Upper lobe of left lung (tissue), 6 donors: ENCODE measurements around the gene TMEM184B. TPM values are rescaled to one million over a fixed set of nuclear protein-coding genes. Genes with fewer than 3 reads are reported as not detected.

Experiments
- ATAC-seq, 2 donors: fragments of 200-7000 bp; cut with Tn5 transposase; one replicate each; pipeline ENCODE4 v1.9.1; 2022; ENCODE audit warnings: mild to moderate bottlenecking in 2 of 2, moderate library complexity in 2 of 2; ENCODE audit not compliant: low FRiP score in 2 of 2
- DNase-seq, 2 donors: peaks; one replicate each; pipeline ENCODE4 v3.0.0-alpha.2; 2019 to 2020
- H3K27ac ChIP-seq, 4 donors: fragments of 200-600 bp; sonication (generic); one replicate each; pipeline ENCODE4 v1.5.1; 2016 to 2019
- H3K27me3 ChIP-seq, 4 donors: fragments of 200-600 bp; sonication (generic); one replicate each; pipeline ENCODE4 v1.5.1; 2017 to 2019
- H3K36me3 ChIP-seq, 4 donors: fragments of 200-600 bp; sonication (generic); one replicate each; pipeline ENCODE4 v1.5.1; 2016 to 2019
- H3K4me1 ChIP-seq, 4 donors: fragments of 200-600 bp; sonication (generic); one replicate each; pipeline ENCODE4 v1.5.1; 2018 to 2019
- H3K4me3 ChIP-seq, 4 donors: fragments of 200-600 bp; sonication (generic); one replicate each; pipeline ENCODE4 v1.5.1; 2017 to 2019; ENCODE audit warnings: mild to moderate bottlenecking in 2 of 4, moderate library complexity in 1 of 4
- H3K9me3 ChIP-seq, 4 donors: fragments of 200-600 bp; sonication (generic); one replicate each; pipeline ENCODE4 v1.5.1; 2018 to 2019
- EP300 ChIP-seq, 4 donors: sonication (generic); formaldehyde crosslinking; IDR thresholded peaks; one replicate each; pipeline ENCODE4 v1.5.1; 2017; ENCODE audit warnings: antibody characterized with exemption in 4 of 4, control low read depth in 2 of 4
- POLR2A ChIP-seq, 4 donors: fragments of 450-650 bp; IDR thresholded peaks; one replicate each; pipeline ENCODE4 v1.5.1; 2016 to 2017; ENCODE audit warnings: antibody characterized with exemption in 4 of 4, mild to moderate bottlenecking in 2 of 4
- POLR2AphosphoS5 ChIP-seq, 2 donors: sonication (generic); formaldehyde crosslinking; IDR thresholded peaks; one replicate each; pipeline ENCODE4 v1.5.1; 2017; ENCODE audit warnings: antibody characterized with exemption in 2 of 2
- WGBS, 2 donors: methylation state at CpG; one replicate each; pipeline ENCODE4 v1.1.5; 2017 to 2018; 5-methylcytosine and 5-hydroxymethylcytosine counted together
- total RNA-seq, 6 donors: library from RNA; depleted of rRNA in 4 of 6; stranded (reverse); fragments of >200 nt in 4 of 6; gene quantifications; one replicate each; pipeline versions ENCODE4 v1.1.0 to v1.2.1, GENCODE V29; 2016 to 2021
- TF ChIP-seq, protein P1 (sequence below), 6 experiments: fragments of 450-650 bp in 4 of 6; fragments of 200-600 bp in 2 of 6; sonication (generic) in 2 of 6; IDR thresholded peaks; one replicate each; pipeline ENCODE4 v1.5.1; 2016 to 2019; ENCODE audit warnings: antibody characterized with exemption in 6 of 6
- donor health status: DM: no; HTN: no; CAD: no; lungs with moderate emphysema.
- donor health status: DM: no; HTN: yes; CAD: no; lungs with severe emphysema.

The TMEM184B gene
- total RNA-seq, 6 donors from 2014 or later = 47.5 to 141 (median 72.1) TPM

- no peak for DNase-seq
- no peak for ATAC-seq
- no peaks in the 10 kb centered on the region for H3K9me3 ChIP-seq
- no peaks in the 10 kb centered on the region for H3K27me3 ChIP-seq
- no peaks in the 10 kb centered on the region for H3K36me3 ChIP-seq
- peak overlapping the region; percentile 57 to 94 (median 74) for H3K27ac ChIP-seq
- TF ChIP-seq EP300 (IDR thresholded peaks at IDR 0.05) = no peak
- WGBS, 2 donors = 90 to 98% methylated on average over 4 of the region's 4 CpGs
- H3K4me1 ChIP-seq = peaks cover 60 to 78% (median 65%) of the 10 kb centered on the region in 4 donors
- no peak overlapping the region for H3K4me3 ChIP-seq
Measured at GRCh38 chr22:38177044-38177443, 95.8 kb downstream of the TMEM184B start.

DNA sequence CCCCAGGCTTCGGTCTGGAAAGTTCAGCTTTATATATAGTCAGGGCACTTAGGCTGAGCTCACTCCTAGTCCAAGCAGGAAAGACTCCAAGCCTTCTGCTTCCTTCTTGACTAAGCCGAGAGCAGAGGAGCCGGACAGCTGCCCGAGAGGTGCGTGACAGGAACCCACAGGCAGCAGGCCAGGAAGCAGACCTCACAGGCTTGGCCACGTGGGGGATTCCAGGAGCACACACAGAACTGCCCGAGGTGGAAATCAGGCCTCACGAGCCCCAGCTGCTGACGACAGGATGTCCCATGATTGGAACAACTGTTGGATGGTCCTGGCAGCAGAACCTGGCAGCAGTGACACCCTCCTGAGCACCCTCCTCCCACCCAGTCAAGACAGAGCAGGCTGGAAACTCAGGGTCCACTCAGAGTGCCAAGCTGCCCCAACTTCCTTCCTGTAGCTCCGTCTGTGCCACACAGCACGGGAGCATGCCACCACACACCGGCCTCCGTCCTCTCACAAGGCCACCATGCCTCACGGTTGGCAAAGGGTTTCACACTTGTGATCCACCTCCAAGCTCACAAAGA is 96.6 kb downstream of the TMEM184B start:
- Histone ChIP-seq H3K4me3 (no peak overlapping the region), H3K27me3 (no peaks in the 10 kb centered on the region), H3K4me1 (peaks cover 59 to 75% (median 63%) of the 10 kb centered on the region in 4 donors), H3K9me3 (no peaks in the 10 kb centered on the region), H3K27ac (peak overlapping the region; percentile 57 to 94 (median 82)), H3K36me3 (no peaks in the 10 kb centered on the region)
- peak in 1 of 2 donors; percentile 27 for ATAC-seq
- TF ChIP-seq EP300 (IDR thresholded peaks at IDR 0.05) (peak; percentile 60 to 98 (median 88)), POLR2AphosphoS5 (IDR thresholded peaks at IDR 0.05) (peak; percentile 88 to 93), POLR2A (IDR thresholded peaks at IDR 0.05) (peak in 1 of 4 donors; percentile 51)
- TF ChIP-seq, protein P1, sequence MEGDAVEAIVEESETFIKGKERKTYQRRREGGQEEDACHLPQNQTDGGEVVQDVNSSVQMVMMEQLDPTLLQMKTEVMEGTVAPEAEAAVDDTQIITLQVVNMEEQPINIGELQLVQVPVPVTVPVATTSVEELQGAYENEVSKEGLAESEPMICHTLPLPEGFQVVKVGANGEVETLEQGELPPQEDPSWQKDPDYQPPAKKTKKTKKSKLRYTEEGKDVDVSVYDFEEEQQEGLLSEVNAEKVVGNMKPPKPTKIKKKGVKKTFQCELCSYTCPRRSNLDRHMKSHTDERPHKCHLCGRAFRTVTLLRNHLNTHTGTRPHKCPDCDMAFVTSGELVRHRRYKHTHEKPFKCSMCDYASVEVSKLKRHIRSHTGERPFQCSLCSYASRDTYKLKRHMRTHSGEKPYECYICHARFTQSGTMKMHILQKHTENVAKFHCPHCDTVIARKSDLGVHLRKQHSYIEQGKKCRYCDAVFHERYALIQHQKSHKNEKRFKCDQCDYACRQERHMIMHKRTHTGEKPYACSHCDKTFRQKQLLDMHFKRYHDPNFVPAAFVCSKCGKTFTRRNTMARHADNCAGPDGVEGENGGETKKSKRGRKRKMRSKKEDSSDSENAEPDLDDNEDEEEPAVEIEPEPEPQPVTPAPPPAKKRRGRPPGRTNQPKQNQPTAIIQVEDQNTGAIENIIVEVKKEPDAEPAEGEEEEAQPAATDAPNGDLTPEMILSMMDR (IDR thresholded peaks at IDR 0.05) = no peak
- DNase-seq = peak in 1 of 2 donors; percentile 84
- WGBS, 2 donors = 29 to 48% methylated on average over 6 to 13 of the region's 14 CpGs

DNA sequence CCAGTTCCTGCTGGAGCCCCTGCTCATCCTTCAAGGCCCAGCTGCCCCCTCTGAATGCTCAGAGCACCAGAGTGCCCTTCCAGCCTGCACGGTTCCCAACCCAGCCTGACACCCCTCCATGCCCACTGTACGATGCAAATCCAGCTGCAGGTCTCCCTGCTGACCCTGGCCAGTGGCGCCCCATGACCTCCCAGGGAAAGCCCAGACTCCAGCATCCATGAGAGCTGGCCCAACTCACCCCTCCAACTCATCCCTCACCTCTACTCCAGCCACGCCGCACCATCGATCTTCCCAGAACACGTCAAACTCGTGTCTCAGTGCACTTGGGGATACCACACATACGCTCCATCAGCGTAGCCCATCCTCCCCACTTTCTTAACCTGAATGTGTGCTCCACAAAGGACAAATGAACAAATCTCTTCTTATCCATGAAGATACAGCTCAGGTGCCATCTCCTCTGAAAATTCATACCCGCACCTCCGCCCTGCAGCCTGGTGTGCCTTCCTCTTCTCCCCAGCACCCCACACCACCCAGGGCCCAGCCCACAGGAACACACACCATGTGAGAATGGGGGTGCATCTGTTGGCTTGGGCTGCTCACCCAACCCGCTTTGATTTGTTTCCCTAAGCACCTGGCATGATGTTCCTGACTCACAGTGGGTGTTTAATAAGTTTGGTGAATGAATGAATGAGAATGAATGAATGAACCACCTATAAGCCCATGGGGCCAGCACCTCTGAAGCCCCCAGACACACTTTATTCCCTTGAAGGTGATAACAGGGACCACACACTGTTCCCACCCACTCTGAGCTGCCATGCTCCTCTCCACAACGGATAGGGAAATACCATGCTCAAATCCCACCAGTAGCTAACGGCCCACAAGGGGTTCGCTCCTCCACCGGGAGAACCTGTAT is 97.3 kb downstream of the TMEM184B start:
- DNase-seq (no peak), ATAC-seq (no peak)
- no peaks in the 10 kb centered on the region for H3K9me3 ChIP-seq
- no peaks in the 10 kb centered on the region for H3K36me3 ChIP-seq
- TF ChIP-seq, protein P1 (IDR thresholded peaks at IDR 0.05) = no peak
- TF ChIP-seq POLR2A (IDR thresholded peaks at IDR 0.05) (no peak), EP300 (IDR thresholded peaks at IDR 0.05) (no peak), POLR2AphosphoS5 (IDR thresholded peaks at IDR 0.05) (no peak)
- H3K27ac ChIP-seq = peak overlapping the region; percentile 57 to 94 (median 82)
- WGBS, 2 donors = 87 to 93% methylated on average over 17 of the region's 17 CpGs
- peaks cover 51 to 67% (median 55%) of the 10 kb centered on the region in 4 donors for H3K4me1 ChIP-seq
- H3K27me3 ChIP-seq = no peaks in the 10 kb centered on the region
- H3K4me3 ChIP-seq = no peak overlapping the region

GRCh38 chr22:38174626-38175025 is 98.2 kb downstream of the TMEM184B start:
- H3K4me3 ChIP-seq = no peak overlapping the region
- H3K27ac ChIP-seq = peak overlapping the region in 2 of 4 donors; percentile 85 to 94
- WGBS, 2 donors = 83 to 86% methylated on average over 14 of the region's 14 CpGs
- ATAC-seq (no peak), DNase-seq (no peak)
- H3K27me3 ChIP-seq = no peaks in the 10 kb centered on the region
- H3K36me3 ChIP-seq = no peaks in the 10 kb centered on the region
- peaks cover 45 to 58% (median 49%) of the 10 kb centered on the region in 4 donors for H3K4me1 ChIP-seq
- H3K9me3 ChIP-seq = no peaks in the 10 kb centered on the region
- TF ChIP-seq EP300 (IDR thresholded peaks at IDR 0.05) (no peak), POLR2A (IDR thresholded peaks at IDR 0.05) (no peak), POLR2AphosphoS5 (IDR thresholded peaks at IDR 0.05) (no peak)
- TF ChIP-seq, protein P1 (IDR thresholded peaks at IDR 0.05) = no peak

DNA sequence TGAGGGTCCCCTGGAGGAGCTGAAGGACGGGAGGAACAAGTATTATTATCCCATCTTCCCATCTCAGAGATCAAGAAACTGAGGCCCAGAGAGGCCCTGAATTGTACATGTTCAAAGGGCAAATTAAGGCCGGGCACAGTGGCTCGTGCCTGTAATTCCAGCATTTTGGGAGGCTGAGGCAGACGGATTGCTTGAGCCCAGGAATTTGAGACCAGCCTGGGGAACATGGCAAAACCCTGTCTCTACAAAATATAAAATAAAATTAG is 99.2 kb downstream of the TMEM184B start:
- H3K36me3 ChIP-seq = no peaks in the 10 kb centered on the region
- no peaks in the 10 kb centered on the region for H3K27me3 ChIP-seq
- DNase-seq = no peak
- TF ChIP-seq POLR2AphosphoS5 (IDR thresholded peaks at IDR 0.05) (no peak), POLR2A (IDR thresholded peaks at IDR 0.05) (no peak), EP300 (IDR thresholded peaks at IDR 0.05) (no peak)
- TF ChIP-seq, protein P1 (IDR thresholded peaks at IDR 0.05) = no peak
- WGBS, 2 donors = 96% methylated on average over 4 of the region's 4 CpGs
- H3K4me1 ChIP-seq = peaks cover 44 to 55% (median 48%) of the 10 kb centered on the region in 4 donors
- peak overlapping the region in 2 of 4 donors; percentile 27 to 57 for H3K27ac ChIP-seq
- H3K9me3 ChIP-seq = no peaks in the 10 kb centered on the region
- no peak for ATAC-seq
- H3K4me3 ChIP-seq = no peak overlapping the region
